SK-N-SH (cell line): ENCODE results near the gene NSUN7.
"Not testable (repeated sequence)": the region's sequence is repeated elsewhere in the genome, so short reads cannot be mapped to it uniquely, and the experiment has no call there.

Source experiments
- CTCF ChIP-seq: fragments of 200-600 bp; sonication (generic); IDR thresholded peaks from 2 replicates; pipeline ENCODE4 v1.6.1; 2017; ENCODE audit warnings: antibody characterized with exemption, mild to moderate bottlenecking, moderate library complexity
- EP300 ChIP-seq, 2 experiments: IDR thresholded peaks; 2 replicates each; pipeline versions ENCODE4 v1.4.0 to v1.6.1; 2012; ENCODE audit warnings: borderline replicate concordance in 1 of 2, low read depth in 1 of 2, low read length in 1 of 2
- GABPA ChIP-seq: IDR thresholded peaks from 2 replicates; pipeline ENCODE4 v1.4.0; 2012; ENCODE audit warnings: low read depth, mild to moderate bottlenecking
- GATA2 ChIP-seq: sonication (generic); formaldehyde crosslinking; IDR thresholded peaks from 2 replicates; pipeline ENCODE4 v1.5.0; 2020; ENCODE audit warnings: mild to moderate bottlenecking, missing genetic modification reagents
- NFIC ChIP-seq: IDR thresholded peaks from 2 replicates; pipeline ENCODE4 v1.4.0; 2012; ENCODE audit warnings: borderline replicate concordance
- RCOR1 ChIP-seq: fragments of 150-350 bp; IDR thresholded peaks from 2 replicates; pipeline ENCODE4 v1.6.1; 2017; ENCODE audit warnings: antibody characterized with exemption, low read length
- USF2 ChIP-seq: fragments of 150-350 bp; IDR thresholded peaks from 2 replicates; pipeline ENCODE4 v1.6.1; 2017; ENCODE audit warnings: antibody characterized with exemption, low read length, low read depth, borderline replicate concordance

GRCh38 chr4:40817157-40817556, 67.4 kb downstream of the NSUN7 start:
- not testable (repeated sequence) for TF ChIP-seq GABPA; EP300 (IDR thresholded peaks at IDR 0.05; ENCODE audit: borderline replicate concordance in 1 of 2, low read depth in 1 of 2, low read length in 1 of 2); USF2; RCOR1; CTCF; NFIC; GATA2 (CRISPR knock-in tag)
